K562 (cell line): Measurements from ENCODE around the gene RNASEH2C. TPM values are rescaled to one million over a fixed set of nuclear protein-coding genes. Genes with fewer than 3 reads are reported as not detected.

Source experiments
- E2F6 ChIP-seq, 2 experiments: IDR thresholded peaks; 2 replicates each; pipeline ENCODE4 v1.6.1; 2011; ENCODE audit warnings: borderline replicate concordance in 1 of 2, control low read depth in 1 of 2, low read depth in 1 of 2, low read length in 1 of 2, mild to moderate bottlenecking in 1 of 2, mixed read lengths in 1 of 2, moderate library complexity in 1 of 2; ENCODE audit not compliant: insufficient read depth in 1 of 2, insufficient read length in 1 of 2, poor library complexity in 1 of 2, severe bottlenecking in 1 of 2; ENCODE audit errors: extremely low read depth in 1 of 2
- MEF2A ChIP-seq: IDR thresholded peaks from 2 replicates; pipeline ENCODE4 v1.6.1; 2011; ENCODE audit warnings: low read depth, mild to moderate bottlenecking, low read length, moderate library complexity; ENCODE audit not compliant: control insufficient read depth
- MGA ChIP-seq: fragments of 450-650 bp; IDR thresholded peaks from 2 replicates; pipeline ENCODE4 v1.6.1; 2016; ENCODE audit warnings: mild to moderate bottlenecking, moderate library complexity
- TCF7L2 ChIP-seq: fragments of 150-350 bp; IDR thresholded peaks from 2 replicates; pipeline ENCODE4 v1.6.1; 2016; ENCODE audit warnings: low read depth, mild to moderate bottlenecking, low read length, moderate library complexity
- ZFPM2 ChIP-seq: fragments of 250-450 bp; sonication (Bioruptor Pico); IDR thresholded peaks from 2 replicates; pipeline ENCODE4 v1.5.1; 2022; ENCODE audit warnings: mild to moderate bottlenecking
- ZNF512 ChIP-seq: IDR thresholded peaks from 2 replicates; pipeline ENCODE4 v1.6.1; 2016; ENCODE audit warnings: missing genetic modification characterization, missing compliant biosample characterization
- ZNF830 ChIP-seq: fragments of 250-450 bp; sonication (Bioruptor Pico); IDR thresholded peaks from 2 replicates; pipeline ENCODE4 v1.5.0; 2021; ENCODE audit warnings: mild to moderate bottlenecking
- polyA plus RNA-seq, 8 experiments: library from polyadenylated mRNA; depleted of rRNA in 4 of 8; stranded (reverse) in 5 of 8; unstranded in 3 of 8; fragments of >200 nt; fragmentation: Nextera tagmentation in 2 of 8; fragmentation: Illumina TruSeq in 1 of 8; extraction: Ambion mirVana in 2 of 8; extraction: Trizol in 1 of 8; gene quantifications; 2 replicates each; pipeline versions ENCODE4 v1.2.1 to v1.2.3, GENCODE V29; 2011 to 2014; ENCODE audit warnings: inconsistent platforms in 1 of 8, missing spikeins in 1 of 8
- total RNA-seq, 7 experiments: library from RNA; depleted of rRNA in 6 of 7; stranded (reverse); fragments of >200 nt in 6 of 7; fragmentation: Illumina TruSeq in 2 of 7; extraction: Trizol in 2 of 7; gene quantifications; 2 replicates each; pipeline versions ENCODE4 v1.2.1 to v1.2.3, GENCODE V29; 2011 to 2021; ENCODE audit warnings: low replicate concordance in 1 of 7
- TF ChIP-seq, protein P1 (sequence below): sonication (generic); formaldehyde crosslinking; IDR thresholded peaks from 2 replicates; pipeline ENCODE4 v1.8.1; 2023; ENCODE audit warnings: mild to moderate bottlenecking, missing genetic modification reagents

The RNASEH2C gene
- total and polyA plus RNA-seq, 9 of the 15 experiments (the other 6 are each of a cell fraction or from before 2014, with no cell fraction given) = 5.4 to 78.2 (median 15.6) TPM

DNA sequence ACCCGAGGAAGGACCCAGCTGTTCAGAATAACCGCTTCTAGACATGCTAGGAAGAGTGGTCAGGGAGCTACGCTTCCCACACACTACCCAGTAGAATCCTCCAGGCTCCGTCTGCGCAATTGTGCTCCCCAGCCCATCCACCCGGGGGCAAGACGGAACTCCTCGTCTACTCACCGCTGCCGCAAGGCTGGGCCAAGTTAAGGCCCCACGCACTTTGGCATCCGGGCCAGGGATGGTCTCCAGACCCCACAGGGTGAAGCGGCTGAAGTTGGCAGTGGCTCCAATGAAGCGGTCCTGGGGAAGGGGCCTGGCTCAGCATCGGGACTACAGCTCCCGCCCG, 757 bp downstream of the RNASEH2C start (continued):
- no peak for TF ChIP-seq TCF7L2
- TF ChIP-seq, protein P1, sequence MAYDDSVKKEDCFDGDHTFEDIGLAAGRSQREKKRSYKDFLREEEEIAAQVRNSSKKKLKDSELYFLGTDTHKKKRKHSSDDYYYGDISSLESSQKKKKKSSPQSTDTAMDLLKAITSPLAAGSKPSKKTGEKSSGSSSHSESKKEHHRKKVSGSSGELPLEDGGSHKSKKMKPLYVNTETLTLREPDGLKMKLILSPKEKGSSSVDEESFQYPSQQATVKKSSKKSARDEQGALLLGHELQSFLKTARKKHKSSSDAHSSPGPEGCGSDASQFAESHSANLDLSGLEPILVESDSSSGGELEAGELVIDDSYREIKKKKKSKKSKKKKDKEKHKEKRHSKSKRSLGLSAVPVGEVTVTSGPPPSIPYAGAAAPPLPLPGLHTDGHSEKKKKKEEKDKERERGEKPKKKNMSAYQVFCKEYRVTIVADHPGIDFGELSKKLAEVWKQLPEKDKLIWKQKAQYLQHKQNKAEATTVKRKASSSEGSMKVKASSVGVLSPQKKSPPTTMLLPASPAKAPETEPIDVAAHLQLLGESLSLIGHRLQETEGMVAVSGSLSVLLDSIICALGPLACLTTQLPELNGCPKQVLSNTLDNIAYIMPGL (CRISPR knock-in tag) = no peak
- no peak for TF ChIP-seq MEF2A
- no peak for TF ChIP-seq MGA
- TF ChIP-seq ZFPM2 (CRISPR knock-in tag) = no peak
- no peak for TF ChIP-seq ZNF830 (CRISPR knock-in tag)
- no peak for TF ChIP-seq E2F6 (IDR thresholded peaks at IDR 0.05; ENCODE audit: borderline replicate concordance in 1 of 2, extremely low read depth in 1 of 2, insufficient read depth in 1 of 2, insufficient read length in 1 of 2, low read depth in 1 of 2, low read length in 1 of 2, poor library complexity in 1 of 2, severe bottlenecking in 1 of 2)
- no peak for TF ChIP-seq ZNF512 (tag)
